Choroid plexus epithelial cell (primary cell): ENCODE results near the gene SLAMF7.

Experiments
- DNase-seq: peaks from one replicate; pipeline ENCODE4 v3.0.0-alpha.2; 2010; ENCODE audit warnings: low read depth
- H3K4me3 ChIP-seq: 2 replicates; pipeline ENCODE4 v1.5.1; 2011; ENCODE audit warnings: low read depth, mild to moderate bottlenecking, control low read depth, low read length, moderate library complexity
- CTCF ChIP-seq: conservative IDR thresholded peaks from 2 replicates; pipeline ENCODE4 v1.5.1; 2011; ENCODE audit warnings: low read depth, mild to moderate bottlenecking, control low read depth, inconsistent platforms, low read length, moderate library complexity

SLAMF7 gene

GRCh38 chr1:160772331-160772730 lies 33.3 kb downstream of the SLAMF7 start:
- no peak for DNase-seq
- no peak overlapping the region for H3K4me3 ChIP-seq
- no peak for TF ChIP-seq CTCF

- no peak for TF ChIP-seq CTCF
- DNase-seq = no peak
These were observed 34.0 kb downstream of the SLAMF7 start for GRCh38 chr1:160773093-160773492.

GRCh38 chr1:160774886-160775719 lies 36.1 kb downstream of the SLAMF7 start:
- no peak overlapping the region for H3K4me3 ChIP-seq
- DNase-seq = no peak
- no peak for TF ChIP-seq CTCF

More at GRCh38 chr1:160773093-160773492, 34.0 kb downstream of the SLAMF7 start:
- H3K4me3 ChIP-seq = no peak overlapping the region

- DNase-seq = no peak
- H3K4me3 ChIP-seq = no peak overlapping the region
- no peak for TF ChIP-seq CTCF
These were observed 37.1 kb downstream of the SLAMF7 start for GRCh38 chr1:160776178-160776577.

GRCh38 chr1:160777486-160778089 lies 38.5 kb downstream of the SLAMF7 start:
- TF ChIP-seq CTCF = peak; percentile 42
- peak; percentile 19 for DNase-seq
- H3K4me3 ChIP-seq = no peak overlapping the region

GRCh38 chr1:160778976-160779375 lies 39.9 kb downstream of the SLAMF7 start:
- TF ChIP-seq CTCF = no peak
- no peak for DNase-seq

More at GRCh38 chr1:160778976-160779375, 39.9 kb downstream of the SLAMF7 start:
- H3K4me3 ChIP-seq = no peak overlapping the region
